Naive B cell (primary cell): ENCODE measurements around the gene PADI3. TPM values are rescaled to one million over a fixed set of nuclear protein-coding genes. Genes with fewer than 3 reads are reported as not detected.

Experiments used
- ATAC-seq, 2 donors: fragments of 150-1000 bp; cut with Tn5 transposase; 2 replicates each; pipeline ENCODE4 v1.10.0; 2021; ENCODE audit warnings: low read depth in 2 of 2, mild to moderate bottlenecking in 2 of 2, moderate library complexity in 2 of 2
- DNase-seq: peaks from one replicate; pipeline ENCODE4 v3.0.0; 2022
- H3K27ac Mint-ChIP-seq, 6 donors: one replicate each; pipeline ENCODE4 v1.8.0; 2020 to 2022; ENCODE audit warnings: mild to moderate bottlenecking in 6 of 6, mixed read lengths in 6 of 6, moderate library complexity in 5 of 6, inconsistent platforms in 2 of 6
- H3K27me3 Mint-ChIP-seq, 3 donors: one replicate each; pipeline ENCODE4 v1.8.0; 2021 to 2022; ENCODE audit warnings: mixed read lengths in 3 of 3, mild to moderate bottlenecking in 1 of 3
- H3K36me3 Mint-ChIP-seq, 2 donors: one replicate each; pipeline ENCODE4 v1.8.0; 2020 to 2022; ENCODE audit warnings: mixed read lengths in 2 of 2, inconsistent platforms in 1 of 2, mild to moderate bottlenecking in 1 of 2
- H3K4me1 Mint-ChIP-seq, 3 donors: one replicate each; pipeline ENCODE4 v1.8.0; 2020 to 2022; ENCODE audit warnings: mixed read lengths in 3 of 3, inconsistent platforms in 1 of 3, mild to moderate bottlenecking in 1 of 3, moderate library complexity in 1 of 3
- H3K4me3 Mint-ChIP-seq, 8 donors: one replicate each; pipeline ENCODE4 v1.8.0; 2020 to 2022; ENCODE audit warnings: mild to moderate bottlenecking in 8 of 8, mixed read lengths in 8 of 8, moderate library complexity in 8 of 8, inconsistent platforms in 2 of 8
- H3K9me3 Mint-ChIP-seq, 7 donors: one replicate each; pipeline ENCODE4 v1.8.0; 2020 to 2022; ENCODE audit warnings: mixed read lengths in 7 of 7, mild to moderate bottlenecking in 5 of 7, inconsistent platforms in 2 of 7, moderate library complexity in 1 of 7
- polyA plus RNA-seq, 6 donors: library from polyadenylated mRNA; unstranded; fragments of 300-500 nt; fragmentation: Illumina TruSeq; gene quantifications; one replicate each; pipeline ENCODE4 v1.2.3, GENCODE V29; 2021; ENCODE audit warnings: low read depth in 6 of 6

The PADI3 gene
- polyA plus RNA-seq, 6 donors from 2014 or later = not detected

- DNase-seq (no peak), ATAC-seq (no peak)
- Mint-ChIP-seq H3K4me3 (no peak overlapping the region), H3K4me1 (peaks cover 24 to 40% (median 32%) of the 10 kb centered on the region in 3 donors), H3K27me3 (peaks cover 15 to 27% (median 20%) of the 10 kb centered on the region in 3 donors), H3K27ac (peak overlapping the region in 1 of 6 donors; percentile 66), H3K36me3 (peaks cover 0 to 8% of the 10 kb centered on the region in 2 donors), H3K9me3 (no peaks in the 10 kb centered on the region)
These were observed 40.4 kb upstream of the PADI3 start for GRCh38 chr1:17208546-17208945.

- H3K4me1 Mint-ChIP-seq = peaks cover 24 to 42% (median 32%) of the 10 kb centered on the region in 3 donors
- no peak overlapping the region for H3K4me3 Mint-ChIP-seq
- H3K36me3 Mint-ChIP-seq = peaks cover 0 to 8% of the 10 kb centered on the region in 2 donors
- no peaks in the 10 kb centered on the region for H3K9me3 Mint-ChIP-seq
- ATAC-seq = no peak
- peaks cover 21 to 26% (median 25%) of the 10 kb centered on the region in 3 donors for H3K27me3 Mint-ChIP-seq
- DNase-seq = no peak
- H3K27ac Mint-ChIP-seq = peak overlapping the region in 2 of 6 donors; percentile 49 to 57
These were observed 39.5 kb upstream of the PADI3 start for GRCh38 chr1:17209430-17209829.

GRCh38 chr1:17210176-17210575 is 38.7 kb upstream of the PADI3 start:
- Mint-ChIP-seq H3K4me3 (no peak overlapping the region), H3K36me3 (peaks cover 0 to 8% of the 10 kb centered on the region in 2 donors), H3K4me1 (peaks cover 24 to 44% (median 36%) of the 10 kb centered on the region in 3 donors), H3K27ac (no peak overlapping the region), H3K27me3 (peaks cover 24 to 29% (median 26%) of the 10 kb centered on the region in 3 donors), H3K9me3 (no peaks in the 10 kb centered on the region)
- ATAC-seq (no peak), DNase-seq (no peak)

DNA sequence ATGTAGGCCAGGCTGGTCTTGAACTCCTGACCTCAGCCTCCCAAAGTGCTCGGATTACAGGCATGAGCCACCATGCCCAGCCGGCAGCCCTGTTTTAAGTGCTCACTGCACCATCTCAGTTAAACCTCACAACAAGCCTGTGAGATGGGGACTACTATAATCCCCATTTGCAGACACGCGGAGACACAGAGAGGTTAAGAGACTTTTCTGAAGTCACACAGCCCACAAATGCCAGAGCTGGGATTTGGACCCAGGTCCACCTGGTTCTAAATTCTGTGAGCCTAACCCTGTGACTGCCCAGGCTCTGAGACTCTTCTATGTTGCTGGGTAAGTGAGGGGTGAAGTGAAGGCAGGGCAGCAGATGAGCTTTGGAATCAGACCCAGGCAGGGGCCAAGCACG is 37.5 kb upstream of the PADI3 start:
- H3K36me3 Mint-ChIP-seq = peaks cover 0 to 8% of the 10 kb centered on the region in 2 donors

DNA sequence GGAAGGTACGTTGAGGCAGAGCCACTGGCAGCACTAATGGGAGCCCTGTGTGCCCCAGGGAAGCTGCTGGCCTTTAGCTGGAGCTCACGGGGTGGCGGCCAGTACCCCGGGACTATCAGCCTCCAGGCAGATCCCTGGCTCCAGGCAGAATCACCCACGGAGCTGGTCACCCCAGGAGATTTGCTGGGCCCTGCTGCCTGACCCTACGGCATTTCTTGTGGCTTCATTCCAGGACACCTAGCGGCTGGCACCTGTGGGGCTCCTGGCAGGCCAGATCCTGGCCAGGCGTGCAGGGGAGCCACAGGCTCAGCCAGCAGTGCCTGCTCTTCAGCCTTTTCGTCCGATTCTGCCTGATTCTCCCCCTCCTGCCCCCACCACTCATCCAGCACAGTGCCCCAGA is 36.9 kb upstream of the PADI3 start:
- no peaks in the 10 kb centered on the region for H3K9me3 Mint-ChIP-seq
- no peak overlapping the region for H3K27ac Mint-ChIP-seq
- peaks cover 20 to 33% (median 33%) of the 10 kb centered on the region in 3 donors for H3K4me1 Mint-ChIP-seq
- peaks cover 0 to 8% of the 10 kb centered on the region in 2 donors for H3K36me3 Mint-ChIP-seq
- H3K4me3 Mint-ChIP-seq = no peak overlapping the region
- H3K27me3 Mint-ChIP-seq = peaks cover 31 to 43% (median 34%) of the 10 kb centered on the region in 3 donors
- ATAC-seq (no peak), DNase-seq (no peak)

More for the DNA sequence above, 37.5 kb upstream of the PADI3 start:
- Mint-ChIP-seq H3K4me1 (peaks cover 24 to 39% (median 33%) of the 10 kb centered on the region in 3 donors), H3K27me3 (peaks cover 31 to 41% (median 33%) of the 10 kb centered on the region in 3 donors), H3K27ac (peak overlapping the region in 1 of 6 donors; percentile 47), H3K4me3 (peak overlapping the region in 1 of 8 donors; percentile 19), H3K9me3 (no peaks in the 10 kb centered on the region)
- ATAC-seq (no peak), DNase-seq (no peak)

- H3K4me1 Mint-ChIP-seq = peaks cover 14 to 27% (median 27%) of the 10 kb centered on the region in 3 donors
- no peak for ATAC-seq
- no peaks in the 10 kb centered on the region for H3K9me3 Mint-ChIP-seq
- DNase-seq = no peak
- peaks cover 32 to 43% (median 34%) of the 10 kb centered on the region in 3 donors for H3K27me3 Mint-ChIP-seq
- H3K36me3 Mint-ChIP-seq = peaks cover 0 to 8% of the 10 kb centered on the region in 2 donors
- H3K4me3 Mint-ChIP-seq = no peak overlapping the region
- H3K27ac Mint-ChIP-seq = peak overlapping the region in 1 of 6 donors; percentile 27
These were observed 36.3 kb upstream of the PADI3 start for GRCh38 chr1:17212487-17213121.

DNA sequence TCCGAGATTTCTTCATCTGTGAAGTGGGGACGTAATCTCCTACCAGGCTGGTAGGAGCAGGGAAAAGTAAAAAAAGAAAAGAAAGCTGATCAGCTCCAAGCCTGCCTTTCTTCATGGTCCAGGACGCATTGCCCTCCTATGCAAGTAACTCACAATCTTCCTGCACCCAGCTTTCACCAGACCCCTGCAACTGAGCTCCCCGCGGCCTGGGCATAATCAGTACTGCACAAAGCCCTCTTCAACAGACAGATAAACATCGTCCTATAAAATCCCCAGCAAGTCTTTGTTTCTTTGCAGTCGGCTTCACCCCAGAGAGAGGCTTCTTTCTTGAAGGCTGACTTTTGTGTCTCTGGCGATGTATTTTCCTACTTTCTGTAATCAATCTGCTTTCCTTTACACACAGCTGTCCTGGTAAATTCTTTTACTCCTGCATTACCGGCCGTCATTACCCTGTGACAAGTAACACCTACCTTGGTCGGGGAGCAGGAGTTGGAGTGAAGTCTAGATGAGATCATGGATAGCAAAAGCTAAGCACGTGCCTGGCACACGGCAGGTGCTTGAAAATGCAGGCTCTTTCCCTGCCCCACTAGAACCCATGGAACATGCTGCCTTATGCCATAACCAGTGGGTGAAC is 35.6 kb upstream of the PADI3 start:
- H3K36me3 Mint-ChIP-seq = peaks cover 0 to 8% of the 10 kb centered on the region in 2 donors
- no peak for ATAC-seq
- no peak overlapping the region for H3K4me3 Mint-ChIP-seq
- peak overlapping the region in 2 of 6 donors; percentile 17 to 27 for H3K27ac Mint-ChIP-seq
- no peak for DNase-seq
- peaks cover 8 to 22% (median 21%) of the 10 kb centered on the region in 3 donors for H3K4me1 Mint-ChIP-seq
- H3K27me3 Mint-ChIP-seq = peaks cover 34 to 43% (median 36%) of the 10 kb centered on the region in 3 donors
- H3K9me3 Mint-ChIP-seq = no peaks in the 10 kb centered on the region

GRCh38 chr1:17213782-17214148 is 35.1 kb upstream of the PADI3 start:
- DNase-seq (no peak), ATAC-seq (no peak)
- H3K9me3 Mint-ChIP-seq = no peaks in the 10 kb centered on the region
- H3K4me1 Mint-ChIP-seq = peaks cover 3 to 17% (median 16%) of the 10 kb centered on the region in 3 donors
- peak overlapping the region in 1 of 8 donors; percentile 6 for H3K4me3 Mint-ChIP-seq
- peaks cover 0 to 8% of the 10 kb centered on the region in 2 donors for H3K36me3 Mint-ChIP-seq
- peaks cover 34 to 43% (median 36%) of the 10 kb centered on the region in 3 donors for H3K27me3 Mint-ChIP-seq
- no peak overlapping the region for H3K27ac Mint-ChIP-seq

DNA sequence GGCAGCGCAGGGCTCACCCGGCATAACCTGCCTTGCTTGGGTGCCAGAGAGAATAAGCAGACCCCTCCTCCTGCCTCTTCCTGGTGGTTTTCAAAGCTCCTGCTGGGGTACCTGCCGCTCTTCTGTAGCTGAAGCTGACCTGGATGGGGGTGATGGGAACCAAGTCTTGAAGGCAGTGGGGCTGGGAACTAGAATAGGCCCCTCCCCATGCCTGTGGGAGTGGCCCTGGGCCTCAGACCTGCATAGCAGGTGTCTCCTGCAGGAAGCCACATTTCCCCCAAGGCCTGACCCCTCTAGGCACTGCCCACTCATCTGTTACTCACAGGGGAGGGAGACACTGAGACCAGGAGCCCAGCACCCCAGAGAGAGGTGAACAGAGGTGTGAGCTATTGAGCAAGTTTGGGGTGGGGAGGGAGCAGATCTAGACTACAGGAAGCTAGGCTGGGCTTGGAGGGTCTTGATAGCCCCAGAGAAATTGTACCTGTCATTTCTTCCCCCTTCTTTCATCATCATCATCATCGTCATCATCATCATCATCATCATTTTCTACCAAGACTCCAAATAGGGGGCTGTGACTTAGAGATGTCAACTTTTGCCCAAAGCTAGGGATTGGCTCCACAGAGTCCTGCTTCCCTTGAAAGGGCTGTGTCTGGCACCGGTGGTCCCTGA is 33.9 kb upstream of the PADI3 start:
- no peak for ATAC-seq
- no peak for DNase-seq
- H3K36me3 Mint-ChIP-seq = peaks cover 0 to 8% of the 10 kb centered on the region in 2 donors
- H3K4me1 Mint-ChIP-seq = peaks cover 0 to 17% (median 12%) of the 10 kb centered on the region in 3 donors
- H3K4me3 Mint-ChIP-seq = no peak overlapping the region
- no peaks in the 10 kb centered on the region for H3K9me3 Mint-ChIP-seq
- peaks cover 34 to 43% (median 36%) of the 10 kb centered on the region in 3 donors for H3K27me3 Mint-ChIP-seq
- H3K27ac Mint-ChIP-seq = no peak overlapping the region

DNA sequence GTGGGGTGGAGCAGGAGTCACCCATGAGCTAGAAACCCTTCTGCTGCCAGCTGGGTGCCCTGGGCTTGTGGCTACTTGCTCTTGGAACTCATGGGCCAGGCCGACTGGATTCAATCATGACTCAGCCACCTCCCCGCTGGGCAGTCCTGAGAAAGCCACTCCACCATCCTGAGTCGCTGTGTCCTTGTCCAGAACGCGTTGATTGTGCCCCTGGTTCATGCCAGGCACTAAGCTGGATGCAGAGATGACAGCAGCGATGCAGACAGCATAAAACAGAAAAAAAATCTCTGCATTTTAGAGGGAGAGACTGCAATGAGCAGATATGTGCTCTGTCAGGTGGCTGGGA is 33.4 kb upstream of the PADI3 start:
- ATAC-seq (no peak), DNase-seq (no peak)
- H3K4me3 Mint-ChIP-seq = no peak overlapping the region
- H3K4me1 Mint-ChIP-seq = peaks cover 0 to 17% (median 12%) of the 10 kb centered on the region in 3 donors
- H3K36me3 Mint-ChIP-seq = peaks cover 0 to 8% of the 10 kb centered on the region in 2 donors
- H3K27me3 Mint-ChIP-seq = peaks cover 34 to 43% (median 36%) of the 10 kb centered on the region in 3 donors
- H3K9me3 Mint-ChIP-seq = no peaks in the 10 kb centered on the region
- H3K27ac Mint-ChIP-seq = peak overlapping the region in 1 of 6 donors; percentile 74

DNA sequence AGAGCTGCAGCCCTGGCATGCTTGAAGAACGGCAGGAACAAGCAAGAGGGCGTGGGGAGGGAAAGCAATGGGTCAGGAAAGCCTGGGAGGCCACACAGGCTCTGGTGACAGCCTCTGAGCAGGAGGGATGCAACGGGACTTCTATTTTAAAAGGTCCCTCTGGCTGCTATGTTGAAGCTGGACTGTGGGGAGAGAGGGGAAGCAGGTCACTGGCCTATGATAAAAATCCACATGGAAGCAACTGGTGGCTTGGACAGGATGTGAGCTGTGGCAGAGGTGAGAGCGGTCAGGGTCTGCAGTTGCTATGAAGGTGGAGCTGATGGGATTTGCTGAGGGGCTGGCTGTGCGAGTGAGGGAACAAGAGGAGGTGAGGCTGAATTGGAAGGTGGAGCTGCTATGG is 32.8 kb upstream of the PADI3 start:
- H3K27me3 Mint-ChIP-seq = peaks cover 34 to 43% (median 36%) of the 10 kb centered on the region in 3 donors
- H3K36me3 Mint-ChIP-seq = peaks cover 0 to 8% of the 10 kb centered on the region in 2 donors
- H3K4me3 Mint-ChIP-seq = no peak overlapping the region
- peaks cover 0 to 17% (median 12%) of the 10 kb centered on the region in 3 donors for H3K4me1 Mint-ChIP-seq
- H3K27ac Mint-ChIP-seq = peak overlapping the region in 1 of 6 donors; percentile 74
- DNase-seq (no peak), ATAC-seq (no peak)
- no peaks in the 10 kb centered on the region for H3K9me3 Mint-ChIP-seq

- Mint-ChIP-seq H3K27me3 (peaks cover 33 to 44% (median 37%) of the 10 kb centered on the region in 3 donors), H3K4me1 (peaks cover 0 to 14% (median 12%) of the 10 kb centered on the region in 3 donors)
These were observed 31.3 kb upstream of the PADI3 start for GRCh38 chr1:17217607-17218006.

GRCh38 chr1:17218939-17219338 is 30.0 kb upstream of the PADI3 start:
- no peak for ATAC-seq
- peaks cover 22 to 34% (median 24%) of the 10 kb centered on the region in 3 donors for H3K27me3 Mint-ChIP-seq

More at GRCh38 chr1:17217607-17218006, 31.3 kb upstream of the PADI3 start:
- DNase-seq = no peak
- no peaks in the 10 kb centered on the region for H3K9me3 Mint-ChIP-seq
- no peak overlapping the region for H3K27ac Mint-ChIP-seq
- peaks cover 0 to 6% of the 10 kb centered on the region in 2 donors for H3K36me3 Mint-ChIP-seq
- no peak overlapping the region for H3K4me3 Mint-ChIP-seq
- no peak for ATAC-seq

More at GRCh38 chr1:17218939-17219338, 30.0 kb upstream of the PADI3 start:
- Mint-ChIP-seq H3K36me3 (no peaks in the 10 kb centered on the region), H3K27ac (no peak overlapping the region), H3K4me1 (peaks cover 0 to 6% (median 5%) of the 10 kb centered on the region in 3 donors), H3K4me3 (no peak overlapping the region), H3K9me3 (no peaks in the 10 kb centered on the region)
- no peak for DNase-seq
